Activated gamma-delta T cell treated with anti-CD3 and anti-CD28 coated beads, Interleukin-2, amount 50 U/mL, for 16 hours (primary cell): Measurements from ENCODE around the gene IQGAP2.

ENCODE experiments used
- DNase-seq: peaks from one replicate; pipeline ENCODE4 v3.0.0-alpha.2; 2020; ENCODE audit warnings: low read depth

The IQGAP2 gene

DNA sequence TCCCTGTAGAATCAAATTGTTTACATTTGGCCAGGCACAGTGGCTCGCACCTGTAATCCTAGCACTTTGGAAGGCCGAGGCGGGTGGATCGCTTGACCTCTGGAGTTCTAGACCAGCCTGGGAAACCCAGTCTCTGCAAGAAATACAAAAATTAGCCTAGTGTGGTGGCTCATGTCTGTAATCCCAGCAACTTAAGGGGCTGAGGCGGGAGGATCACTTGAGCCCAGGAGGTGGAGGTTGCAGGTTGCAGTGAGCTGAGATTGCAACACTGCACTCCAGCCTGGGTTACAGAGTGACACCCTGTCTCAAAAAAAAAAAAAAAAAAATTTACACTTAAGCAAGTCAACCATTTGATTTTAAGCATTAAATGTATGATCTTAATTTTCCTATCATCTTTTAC, 17.5 kb upstream of the IQGAP2 start:
- no peak for DNase-seq

DNA sequence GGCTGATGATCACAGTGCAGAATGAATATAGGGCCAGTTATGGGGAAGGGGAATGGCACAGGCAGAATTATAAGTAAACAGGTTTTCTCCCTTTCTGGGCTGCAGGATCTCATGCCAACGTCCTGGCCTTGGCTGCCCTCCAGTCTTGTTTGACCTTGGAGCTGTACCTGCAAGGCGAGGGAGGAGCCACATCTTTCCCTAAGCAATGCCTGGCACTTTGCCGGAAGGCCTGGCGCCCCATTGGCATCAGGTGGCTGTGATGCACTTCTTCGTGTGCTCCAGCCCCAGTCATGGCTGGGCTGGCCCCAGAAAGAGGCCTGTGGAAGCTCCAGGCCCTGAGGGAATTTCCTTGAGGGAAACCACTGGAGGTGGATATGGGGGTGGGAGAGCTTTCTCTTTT, 16.7 kb upstream of the IQGAP2 start:
- DNase-seq = no peak

DNA sequence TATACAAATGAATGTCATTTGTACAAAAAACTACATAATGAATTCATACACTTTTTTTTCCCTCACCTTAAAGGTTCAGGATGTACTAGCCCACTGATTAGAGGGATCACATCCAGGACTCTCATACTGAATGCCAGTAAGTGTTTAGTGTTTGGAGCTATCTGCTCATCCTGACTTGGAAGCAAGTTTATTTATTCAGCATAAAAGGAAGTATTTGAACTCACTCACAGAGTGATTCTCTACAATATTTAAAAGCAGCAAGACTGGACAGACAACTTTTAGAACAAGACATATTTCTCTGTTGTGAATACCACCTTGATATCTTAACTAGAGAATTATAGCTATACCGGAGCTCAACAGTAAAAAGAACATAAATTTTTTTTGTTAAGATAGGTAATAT, 14.8 kb upstream of the IQGAP2 start:
- no peak for DNase-seq

DNA sequence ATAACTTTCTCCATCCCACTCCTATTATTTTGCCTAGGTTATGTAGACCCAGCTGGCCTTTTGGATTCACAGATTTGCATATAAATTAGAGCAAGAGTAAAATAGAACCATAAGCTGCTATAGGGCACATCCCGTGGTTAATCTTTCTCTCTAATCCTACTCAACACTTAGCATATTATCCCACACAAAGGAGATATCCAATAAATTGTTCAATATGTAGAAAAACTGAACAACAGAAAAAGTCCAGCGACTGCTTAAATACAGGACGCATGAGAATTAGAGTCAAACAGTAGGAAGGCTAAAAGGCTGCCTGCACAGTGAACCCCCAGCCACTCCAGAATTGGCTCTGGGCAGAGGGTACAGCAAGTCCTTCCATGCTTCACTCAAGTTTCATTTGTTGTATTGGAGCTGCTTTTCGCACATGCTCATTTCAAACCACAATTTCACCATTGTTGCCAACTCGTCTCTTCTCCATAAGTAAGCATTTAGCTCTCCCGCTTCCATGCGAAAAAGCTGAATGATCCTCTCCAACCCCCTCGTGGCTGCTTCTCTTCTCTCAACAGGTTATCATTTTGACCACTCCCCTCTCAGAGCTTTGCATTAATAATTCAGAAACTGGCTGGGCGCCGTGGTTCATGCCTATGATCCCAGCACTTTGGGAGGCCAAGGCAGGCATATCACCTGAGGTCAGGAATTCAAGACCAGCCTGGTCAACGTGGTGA, 14.1 kb upstream of the IQGAP2 start:
- DNase-seq = no peak

DNA sequence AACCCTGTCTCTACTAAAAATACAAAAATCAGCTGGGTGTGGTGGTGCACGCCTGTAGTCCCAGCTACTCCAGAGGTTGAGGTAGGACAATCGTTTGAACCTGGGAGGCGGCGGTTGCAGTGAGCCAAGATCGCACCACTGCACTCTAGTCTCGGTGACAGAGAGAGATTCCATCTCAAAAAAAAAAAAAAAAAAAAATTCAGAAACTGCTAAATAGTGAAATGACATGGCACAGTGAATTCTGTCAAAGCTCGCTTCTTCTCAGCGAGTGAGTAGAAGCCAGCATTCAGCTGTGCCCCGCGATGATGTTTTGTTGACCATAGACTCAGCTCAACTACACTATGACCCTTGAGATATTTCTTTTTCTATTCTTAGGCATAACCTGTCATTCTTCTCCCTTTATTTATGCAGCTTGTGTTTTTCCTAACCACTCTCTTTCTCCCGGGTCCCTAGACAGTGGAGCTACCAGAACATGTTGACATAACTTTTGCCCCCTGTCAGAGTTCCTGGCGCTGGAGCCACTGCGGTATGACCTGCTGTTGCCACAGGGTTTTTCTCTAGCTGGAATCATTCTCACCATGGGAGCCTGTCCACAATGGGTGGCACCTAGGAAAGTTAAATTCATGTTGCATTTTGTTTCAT, 13.5 kb upstream of the IQGAP2 start:
- DNase-seq = no peak

DNA sequence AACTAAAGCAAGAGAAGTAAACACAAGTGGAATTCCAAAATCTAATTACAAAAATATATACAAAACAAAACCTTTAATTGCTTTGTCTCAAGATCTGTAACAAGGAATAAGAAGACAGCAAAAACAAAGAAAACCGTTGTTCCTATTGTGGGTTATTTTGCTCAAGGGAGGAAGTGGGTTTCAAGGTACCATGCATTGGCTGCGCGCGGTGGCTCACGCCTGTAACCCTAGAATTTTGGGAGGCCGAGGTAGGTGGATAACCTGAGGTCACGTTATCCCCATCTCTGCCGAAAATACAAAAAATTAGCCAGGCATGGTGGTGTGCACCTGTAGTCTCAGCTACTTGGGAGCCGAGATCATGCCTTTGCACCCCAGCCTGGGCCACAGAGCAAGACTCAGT, 12.1 kb upstream of the IQGAP2 start:
- DNase-seq = no peak

DNA sequence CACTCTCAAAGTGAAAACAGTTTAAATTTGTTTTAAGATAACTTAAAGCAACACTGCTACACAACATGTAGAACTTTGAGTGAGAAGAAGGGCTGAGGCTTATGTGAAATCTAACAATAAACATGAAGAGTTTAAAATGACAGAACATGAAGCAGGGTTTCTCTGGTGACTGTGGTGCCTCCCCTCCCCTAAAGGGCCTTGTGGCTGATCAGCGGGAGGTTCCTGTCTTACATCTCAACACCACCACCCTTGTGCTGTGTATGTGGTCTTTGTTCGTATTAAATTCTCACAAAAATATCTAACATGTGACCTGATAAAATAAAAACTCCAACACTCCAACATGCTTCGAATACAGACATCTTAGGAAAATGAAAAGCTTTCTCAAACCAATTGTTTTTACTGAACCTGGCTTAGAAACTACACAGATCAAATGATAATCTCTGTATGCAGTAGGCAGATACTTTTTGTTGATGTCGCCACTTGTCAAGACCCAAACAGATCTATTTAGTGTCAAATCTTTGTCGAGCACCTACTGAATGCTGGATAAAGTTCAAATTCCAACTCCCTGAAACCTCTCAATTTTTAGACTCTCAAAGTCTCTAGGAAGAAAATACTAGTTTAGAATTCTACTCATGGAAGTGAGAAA, 9.9 kb upstream of the IQGAP2 start:
- DNase-seq = no peak

DNA sequence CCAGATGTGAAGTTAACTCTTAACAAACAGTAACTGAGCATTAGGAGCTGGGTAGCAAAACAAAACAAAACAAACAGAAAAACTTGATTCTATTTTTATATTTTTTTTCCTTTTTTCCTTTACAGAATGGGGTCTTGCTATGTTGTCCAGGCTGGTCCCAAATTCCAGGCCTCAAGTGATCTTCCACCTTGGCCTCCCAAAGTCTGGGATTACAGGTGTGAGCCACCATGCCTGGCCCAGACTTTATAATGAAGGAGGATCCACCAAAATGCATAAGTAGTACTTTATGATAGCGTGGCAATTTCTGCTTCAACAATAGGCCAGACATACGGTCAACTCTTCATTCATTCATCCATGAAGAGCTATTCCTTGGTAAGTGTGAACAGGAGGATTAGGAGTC, 5.9 kb upstream of the IQGAP2 start:
- DNase-seq = no peak

DNA sequence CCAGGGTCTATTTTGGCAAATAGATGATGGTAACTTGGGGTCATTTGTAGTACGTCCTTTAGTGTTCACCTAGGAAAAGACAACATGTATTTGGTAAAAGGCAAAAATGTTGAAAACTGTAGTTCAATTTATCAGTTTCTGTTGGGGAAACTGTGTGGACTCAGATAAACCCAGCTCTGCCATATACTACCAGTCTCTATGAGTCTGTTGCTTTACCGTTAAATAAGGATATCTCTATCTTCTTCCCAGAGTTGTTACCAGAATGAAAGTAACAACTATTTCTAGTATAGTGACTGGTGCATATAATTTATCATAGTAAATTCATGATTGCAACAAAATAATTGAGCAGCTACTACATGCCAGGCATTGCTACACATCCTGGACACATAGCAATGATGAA, 3.8 kb upstream of the IQGAP2 start:
- DNase-seq = no peak

DNA sequence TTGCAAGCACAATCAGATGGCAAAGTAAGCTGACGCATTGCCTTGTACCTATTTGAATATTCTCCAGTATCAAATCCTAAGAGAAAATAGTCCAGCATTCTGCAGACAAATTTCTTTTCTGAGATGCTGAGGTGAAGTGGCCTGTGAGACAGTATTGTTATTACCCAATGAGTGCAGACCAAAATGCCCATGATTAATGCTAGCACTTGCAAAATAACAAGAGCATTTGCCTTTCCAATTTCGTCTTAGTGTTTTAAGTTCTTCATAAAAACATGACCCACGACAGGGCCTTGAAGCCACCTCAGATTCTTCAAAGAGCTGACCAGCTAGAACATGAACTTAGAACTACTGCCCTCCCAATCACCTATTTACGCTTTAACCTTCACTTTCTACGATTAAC, 2.6 kb upstream of the IQGAP2 start:
- DNase-seq = no peak

DNA sequence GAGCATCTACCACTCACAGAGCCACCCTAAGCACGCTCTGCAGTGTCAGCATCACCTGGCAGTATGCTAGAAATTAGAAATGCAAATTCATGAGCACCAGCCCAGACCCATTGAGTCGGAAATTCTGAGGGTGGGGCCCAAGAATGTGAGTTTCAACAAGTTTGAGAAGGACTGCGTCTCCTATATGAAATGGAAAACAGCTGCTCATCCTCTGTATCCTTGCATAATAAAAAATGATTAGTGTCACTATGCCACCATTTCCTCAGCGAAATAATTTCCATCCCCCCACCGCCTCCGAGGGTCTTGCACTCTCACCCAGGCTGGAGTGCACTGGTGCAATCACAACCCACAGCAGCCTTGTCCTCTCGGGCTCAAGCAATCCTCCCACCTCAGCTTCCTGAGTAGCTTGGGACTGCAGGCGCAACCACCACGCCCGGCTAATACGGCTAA, 1.3 kb upstream of the IQGAP2 start:
- no peak for DNase-seq

DNA sequence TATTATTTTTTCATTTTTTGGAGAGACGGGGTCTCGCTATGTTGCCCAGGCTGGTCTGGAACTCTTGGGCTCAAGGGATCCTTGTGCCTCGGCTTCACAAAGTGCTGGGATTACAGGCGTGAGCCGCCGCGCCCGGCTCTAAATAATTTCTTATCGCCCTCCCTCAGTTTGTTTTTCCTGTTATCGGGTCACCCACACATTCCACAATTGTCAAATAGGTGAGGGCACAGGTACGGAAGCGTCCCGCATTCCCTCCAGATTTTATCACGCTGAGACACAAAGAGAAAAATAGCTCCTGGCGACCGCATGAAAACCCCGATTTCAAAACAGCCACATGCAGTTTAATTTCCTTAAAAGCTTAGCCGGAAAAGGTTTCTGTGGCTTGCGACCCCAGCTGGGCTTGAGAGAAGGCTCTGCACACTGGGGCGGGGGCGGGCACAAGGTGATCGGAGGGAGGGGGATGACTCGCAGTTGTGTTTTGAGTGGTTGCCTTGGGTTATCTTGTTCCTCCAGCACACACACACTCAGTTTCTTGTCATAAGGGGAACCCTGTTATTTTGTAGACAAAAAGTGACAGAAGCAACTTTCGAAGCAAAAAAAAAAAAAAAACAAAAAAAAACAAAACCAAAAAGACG, 717 bp upstream of the IQGAP2 start:
- DNase-seq = peak; percentile 64

DNA sequence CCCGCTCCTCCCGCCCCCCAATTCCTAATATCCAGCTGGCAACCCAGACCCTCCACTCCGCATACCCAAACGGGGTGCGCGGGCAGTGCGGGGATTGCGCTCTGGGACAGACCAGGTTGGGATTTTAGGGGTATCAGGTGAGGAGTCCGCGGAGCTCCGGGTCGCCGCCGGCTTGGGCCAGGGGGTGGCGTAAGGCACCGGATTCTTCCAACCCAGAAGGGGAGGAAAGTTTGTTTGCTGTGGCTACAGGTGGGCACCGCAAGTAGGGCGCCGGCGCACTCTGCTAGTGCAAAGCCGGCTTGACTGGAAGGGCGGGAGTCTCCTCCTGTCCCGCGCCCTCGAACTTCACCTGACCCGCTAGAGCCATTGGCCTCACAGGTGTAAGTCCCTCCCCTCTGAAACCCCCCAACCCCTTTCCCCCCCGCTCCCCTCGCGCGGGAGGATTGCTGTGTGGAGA, 709 bp downstream of the IQGAP2 start:
- peak; percentile 49 for DNase-seq

DNA sequence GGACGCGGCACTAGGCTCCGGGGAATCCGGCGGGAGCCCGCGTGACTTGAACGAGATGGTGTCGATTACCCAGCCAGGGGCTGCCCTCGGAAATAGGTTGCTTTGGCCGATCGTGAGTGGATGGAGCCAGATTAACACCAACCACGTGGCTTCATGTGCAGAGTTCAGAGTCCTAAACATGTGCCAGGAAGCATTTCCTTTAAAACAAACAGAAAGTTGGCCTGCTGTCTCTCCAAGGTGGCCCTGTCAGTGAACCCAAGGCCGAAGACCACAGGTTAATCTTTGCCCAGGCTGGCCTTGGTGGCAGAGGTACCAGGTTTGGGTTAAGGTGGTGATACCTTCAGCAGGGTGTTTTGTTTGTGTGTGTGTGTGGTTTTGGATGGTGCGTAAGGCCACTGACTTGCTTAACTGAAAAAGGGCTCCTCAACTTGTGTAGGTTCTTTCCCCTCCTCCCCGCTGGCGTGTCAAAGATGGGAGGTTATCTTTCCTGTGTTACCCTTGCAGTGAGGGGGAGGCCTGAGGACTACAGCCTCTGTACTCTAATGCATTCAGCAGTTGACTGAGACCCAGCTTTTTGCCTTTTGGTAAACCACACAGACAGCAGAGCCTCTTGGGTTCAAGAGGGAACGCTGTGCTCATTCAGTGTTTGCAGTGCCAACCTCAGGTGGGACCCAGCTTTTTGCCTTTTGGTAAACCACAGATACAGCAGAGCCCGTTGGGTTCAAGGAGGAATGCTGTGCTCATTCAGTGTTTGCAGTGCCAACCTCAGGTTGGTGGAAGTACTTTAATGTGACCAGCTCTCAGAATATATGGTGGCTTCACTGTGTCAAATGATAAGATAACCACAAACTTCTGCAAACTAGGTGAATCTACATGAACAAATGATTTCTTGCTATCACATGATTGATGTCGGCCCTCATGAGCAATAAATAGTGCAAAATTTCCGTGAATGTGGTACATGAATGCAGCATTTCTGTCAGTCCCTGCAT, 1.4 kb downstream of the IQGAP2 start:
- peak; percentile 77 for DNase-seq

DNA sequence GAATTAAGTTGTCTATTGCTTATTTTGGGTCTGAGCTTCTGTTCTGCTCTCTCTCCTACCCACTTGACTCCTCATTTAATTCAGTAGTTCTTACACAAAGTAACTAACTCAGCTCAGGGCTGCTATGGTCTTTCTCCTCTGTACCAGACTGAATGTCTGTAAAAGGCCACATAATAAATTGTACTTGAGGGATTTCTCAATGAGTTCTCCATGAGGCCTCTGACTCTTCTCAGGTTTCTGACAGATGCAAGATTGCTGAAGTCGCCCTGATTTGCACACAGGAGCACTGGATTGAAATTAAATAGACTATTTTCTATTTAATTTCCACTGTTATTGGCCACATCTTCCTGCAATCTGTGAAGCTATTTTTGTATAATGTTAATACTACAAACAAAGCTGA, 2.9 kb downstream of the IQGAP2 start:
- DNase-seq = no peak

DNA sequence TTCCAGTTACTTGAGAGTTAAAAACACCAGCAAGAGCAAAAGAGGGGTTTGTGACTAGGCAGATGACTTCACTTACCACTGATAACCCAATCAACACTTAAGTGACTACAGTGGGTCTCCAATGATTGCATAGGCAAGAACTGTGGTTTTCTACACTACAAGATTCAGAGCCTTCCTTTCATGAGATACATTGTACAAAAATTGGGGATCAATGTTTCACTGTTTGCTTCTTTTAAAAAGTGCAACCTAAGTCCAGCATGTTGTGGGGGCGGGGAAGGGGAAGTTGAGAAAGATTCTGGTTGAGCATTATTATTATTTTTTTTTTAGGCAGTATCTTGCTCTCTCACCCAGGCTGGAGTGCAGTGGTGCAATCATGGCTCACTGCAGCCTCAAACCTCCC, 3.6 kb downstream of the IQGAP2 start:
- no peak for DNase-seq

DNA sequence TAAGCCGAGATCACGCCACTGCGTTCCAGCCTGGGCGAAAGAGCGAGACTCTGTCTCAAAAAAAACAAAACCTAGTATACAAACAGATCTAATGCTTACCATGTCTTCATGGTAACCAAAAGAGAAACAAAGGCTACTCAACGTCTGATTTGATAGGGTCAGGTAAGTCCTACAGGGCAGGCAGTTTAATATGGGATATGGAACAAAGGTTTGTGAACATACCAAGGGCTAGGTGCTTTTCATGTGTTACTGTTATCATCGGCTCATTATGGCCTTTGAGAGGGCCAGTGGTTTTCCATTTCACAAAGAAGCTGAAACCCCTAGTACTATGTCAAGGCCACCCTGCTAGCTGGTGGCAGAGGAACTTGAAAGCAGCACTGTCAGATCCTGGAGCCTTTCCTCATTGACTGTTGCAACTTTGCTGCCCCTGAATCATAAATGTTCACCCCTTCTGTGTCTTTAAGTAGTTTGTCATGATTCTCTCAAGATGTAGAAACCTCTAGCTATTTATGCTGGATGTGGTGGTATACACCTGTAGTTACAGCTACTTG, 5.1 kb downstream of the IQGAP2 start:
- no peak for DNase-seq

DNA sequence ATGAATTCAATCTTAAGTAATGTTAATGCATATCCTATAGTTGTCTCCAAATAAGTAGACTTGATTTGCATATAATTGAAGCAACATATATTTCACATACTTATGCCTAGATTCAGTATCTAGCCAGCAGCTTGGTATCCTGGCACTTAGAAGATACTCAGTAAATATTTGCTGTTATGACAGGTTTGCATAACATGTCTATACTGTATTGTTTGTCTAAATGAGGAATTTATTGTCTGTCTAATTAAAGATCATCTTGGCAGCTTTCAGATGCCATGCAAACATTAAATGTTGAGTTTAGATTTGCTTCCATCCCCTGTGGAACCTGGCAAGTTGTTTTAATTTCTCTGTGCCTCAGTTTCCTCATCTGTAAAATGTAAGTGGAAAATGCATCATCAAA, 9.4 kb downstream of the IQGAP2 start:
- DNase-seq = no peak

DNA sequence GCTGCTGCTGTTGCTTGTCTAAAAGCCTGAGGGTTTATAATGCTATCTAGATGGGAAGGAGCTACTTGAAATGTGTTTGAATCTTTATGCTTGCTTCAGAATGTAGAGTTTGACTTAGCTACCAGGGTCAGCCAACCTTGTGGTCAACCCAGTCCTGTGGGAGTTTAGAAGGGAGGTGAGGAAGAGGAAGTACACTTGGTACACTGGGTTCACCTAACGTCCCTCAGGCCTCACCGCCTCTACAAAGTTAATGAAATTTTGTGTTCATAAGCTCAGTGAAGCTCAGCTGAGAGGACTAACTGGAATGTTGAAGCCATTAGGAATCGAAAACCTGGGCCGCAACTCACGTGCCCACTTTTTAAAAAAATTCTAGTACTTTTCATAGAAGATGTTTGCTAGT, 10.7 kb downstream of the IQGAP2 start:
- DNase-seq = no peak

DNA sequence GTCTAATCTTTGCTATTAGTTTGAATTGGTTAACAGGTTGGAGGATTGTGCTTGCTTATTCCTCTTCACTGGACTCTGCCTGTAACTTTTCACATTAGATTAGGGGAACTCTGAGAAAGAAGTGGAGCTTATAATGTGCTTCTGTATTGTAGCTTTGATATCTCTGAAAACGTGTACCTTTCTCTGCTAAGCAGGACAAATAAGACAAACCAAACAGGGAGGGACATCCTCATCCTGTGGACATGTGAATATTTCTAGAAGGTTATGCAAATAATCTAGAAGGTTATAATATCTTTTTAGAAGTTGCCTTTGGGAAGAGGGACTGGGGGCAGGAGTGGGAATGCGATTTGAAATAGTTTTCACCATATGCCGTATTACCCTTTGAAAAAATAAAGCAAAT, 11.7 kb downstream of the IQGAP2 start:
- DNase-seq = no peak

DNA sequence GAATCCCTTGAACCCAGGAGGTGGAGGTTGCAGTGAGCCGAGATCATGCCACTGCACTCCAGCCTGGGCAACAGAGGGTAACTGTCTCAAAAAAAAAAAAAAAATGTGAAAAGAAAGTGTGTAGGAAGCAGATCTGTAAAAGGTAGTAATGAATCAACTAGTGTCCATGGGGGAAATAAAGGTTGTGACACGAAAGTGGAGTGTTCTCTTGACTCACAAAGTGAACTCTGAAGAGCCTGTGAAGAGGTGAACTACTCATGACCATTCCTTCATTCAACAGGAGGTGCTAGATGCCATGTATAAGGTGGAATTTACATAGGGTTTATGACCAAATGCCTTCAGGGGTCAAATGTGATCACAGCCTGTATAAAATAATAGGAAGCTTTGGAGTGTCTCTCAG, 12.8 kb downstream of the IQGAP2 start:
- DNase-seq = no peak
